DND-41 (cell line): ENCODE results near the gene CD34.
A peak's percentile ranks its signal among the peaks of the same experiment; 100 is the strongest.

Experiments used
- ATAC-seq: fragments of 200-7000 bp; cut with Tn5 transposase; 3 replicates; pipeline ENCODE4 v1.9.1; 2021; ENCODE audit warnings: low read depth; ENCODE audit not compliant: insufficient read depth
- DNase-seq: peaks from one replicate; pipeline ENCODE4 v3.0.0-alpha.2; 2020
- H2AFZ ChIP-seq: 2 replicates; pipeline ENCODE4 v1.6.0; 2012; ENCODE audit warnings: low read depth, low read length
- H3K27ac ChIP-seq: 2 replicates; pipeline ENCODE4 v1.5.1; 2012; ENCODE audit warnings: low read length, inconsistent platforms
- H3K27me3 ChIP-seq: fragments of 200-600 bp; sonication (generic); 2 replicates; pipeline ENCODE4 v1.6.0; 2012; ENCODE audit warnings: low read length, mild to moderate bottlenecking, inconsistent platforms; ENCODE audit not compliant: insufficient read depth, poor library complexity
- H3K36me3 ChIP-seq: 2 replicates; pipeline ENCODE4 v1.5.1; 2012; ENCODE audit warnings: low read length, inconsistent platforms; ENCODE audit not compliant: insufficient read depth
- H3K4me1 ChIP-seq: 2 replicates; pipeline ENCODE4 v1.5.1; 2012; ENCODE audit warnings: mild to moderate bottlenecking, low read length; ENCODE audit not compliant: insufficient read depth
- H3K4me2 ChIP-seq: 2 replicates; pipeline ENCODE4 v1.6.0; 2012; ENCODE audit warnings: mild to moderate bottlenecking, moderate library complexity, low read length, inconsistent platforms; ENCODE audit not compliant: insufficient read depth
- H3K4me3 ChIP-seq, 2 experiments: fragments of 200-600 bp in 1 of 2; shearing (Covaris generic) in 1 of 2; 2 replicates each; pipeline ENCODE4 v1.5.1; 2012 to 2016; ENCODE audit warnings: inconsistent platforms in 2 of 2, low read length in 2 of 2, mild to moderate bottlenecking in 2 of 2, low read depth in 1 of 2, moderate library complexity in 1 of 2
- H3K79me2 ChIP-seq: 2 replicates; pipeline ENCODE4 v1.6.0; 2012; ENCODE audit warnings: low read length, inconsistent platforms; ENCODE audit not compliant: insufficient read depth
- H3K9ac ChIP-seq: 2 replicates; pipeline ENCODE4 v1.6.0; 2012; ENCODE audit warnings: low read depth, mild to moderate bottlenecking, inconsistent platforms, low read length, moderate library complexity
- H3K9me3 ChIP-seq: 2 replicates; pipeline ENCODE4 v1.5.1; 2012; ENCODE audit warnings: low read length, moderate library complexity, mild to moderate bottlenecking, inconsistent platforms; ENCODE audit not compliant: insufficient read depth, severe bottlenecking
- H4K20me1 ChIP-seq: 2 replicates; pipeline ENCODE4 v1.6.0; 2012; ENCODE audit warnings: low read length; ENCODE audit not compliant: insufficient read depth
- EZH2 ChIP-seq: IDR thresholded peaks from 3 replicates; pipeline ENCODE4 v1.6.1; 2012; ENCODE audit warnings: borderline replicate concordance, low read depth, mild to moderate bottlenecking, moderate library complexity, low read length, inconsistent platforms; ENCODE audit not compliant: severe bottlenecking
- TF ChIP-seq, protein P1 (sequence below): IDR thresholded peaks from 2 replicates; pipeline ENCODE4 v1.5.1; 2012; ENCODE audit warnings: borderline replicate concordance, low read length, moderate library complexity, mild to moderate bottlenecking; ENCODE audit not compliant: poor library complexity, severe bottlenecking; ENCODE audit errors: extremely low read depth

The CD34 gene

DNA sequence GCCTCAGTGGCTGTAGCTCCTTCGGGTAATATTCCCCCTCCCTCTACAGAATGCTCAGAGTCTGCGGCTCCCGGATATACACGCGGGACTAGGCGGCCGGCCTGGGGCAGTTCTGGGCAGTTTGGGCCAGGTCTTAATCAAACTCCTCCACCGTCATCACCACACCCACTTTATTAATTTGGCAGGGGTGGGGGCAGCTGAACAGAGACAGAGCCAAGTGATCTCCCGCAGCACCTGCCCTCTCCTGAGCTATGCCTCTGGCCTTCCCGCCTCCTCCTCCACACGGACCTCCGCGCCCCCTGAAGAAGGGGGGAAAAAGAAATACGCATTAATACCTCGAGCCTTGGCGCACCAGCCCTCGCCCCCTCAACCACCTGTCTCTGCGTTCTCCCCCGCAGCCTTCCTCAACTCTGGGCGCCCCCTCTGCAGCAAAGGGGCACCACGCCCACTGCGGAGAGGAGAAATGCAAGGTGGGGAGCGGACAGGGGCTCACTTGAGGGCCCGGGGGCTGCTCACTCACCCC is 42.6 kb downstream of the CD34 start:
- Histone ChIP-seq H3K27me3 (no peaks in the 10 kb centered on the region), H3K27ac (peak overlapping the region; percentile 96), H3K36me3 (peaks cover 45% of the 10 kb centered on the region), H3K4me2 (peak overlapping the region; percentile 72), H2AFZ (peak overlapping the region; percentile 56), H3K9ac (peak overlapping the region; percentile 92), H3K4me1 (peaks cover 90% of the 10 kb centered on the region), H3K79me2 (peaks cover 70% of the 10 kb centered on the region), H4K20me1 (peaks cover 14% of the 10 kb centered on the region), H3K4me3 (peak overlapping the region; percentile 63 to 85; a peak in 3 of 4 replicates), H3K9me3 (no peaks in the 10 kb centered on the region)
- peak; percentile 54 for DNase-seq
- TF ChIP-seq, protein P1, sequence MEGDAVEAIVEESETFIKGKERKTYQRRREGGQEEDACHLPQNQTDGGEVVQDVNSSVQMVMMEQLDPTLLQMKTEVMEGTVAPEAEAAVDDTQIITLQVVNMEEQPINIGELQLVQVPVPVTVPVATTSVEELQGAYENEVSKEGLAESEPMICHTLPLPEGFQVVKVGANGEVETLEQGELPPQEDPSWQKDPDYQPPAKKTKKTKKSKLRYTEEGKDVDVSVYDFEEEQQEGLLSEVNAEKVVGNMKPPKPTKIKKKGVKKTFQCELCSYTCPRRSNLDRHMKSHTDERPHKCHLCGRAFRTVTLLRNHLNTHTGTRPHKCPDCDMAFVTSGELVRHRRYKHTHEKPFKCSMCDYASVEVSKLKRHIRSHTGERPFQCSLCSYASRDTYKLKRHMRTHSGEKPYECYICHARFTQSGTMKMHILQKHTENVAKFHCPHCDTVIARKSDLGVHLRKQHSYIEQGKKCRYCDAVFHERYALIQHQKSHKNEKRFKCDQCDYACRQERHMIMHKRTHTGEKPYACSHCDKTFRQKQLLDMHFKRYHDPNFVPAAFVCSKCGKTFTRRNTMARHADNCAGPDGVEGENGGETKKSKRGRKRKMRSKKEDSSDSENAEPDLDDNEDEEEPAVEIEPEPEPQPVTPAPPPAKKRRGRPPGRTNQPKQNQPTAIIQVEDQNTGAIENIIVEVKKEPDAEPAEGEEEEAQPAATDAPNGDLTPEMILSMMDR = no peak
- no peak for TF ChIP-seq EZH2
- peak; percentile 27 for ATAC-seq

DNA sequence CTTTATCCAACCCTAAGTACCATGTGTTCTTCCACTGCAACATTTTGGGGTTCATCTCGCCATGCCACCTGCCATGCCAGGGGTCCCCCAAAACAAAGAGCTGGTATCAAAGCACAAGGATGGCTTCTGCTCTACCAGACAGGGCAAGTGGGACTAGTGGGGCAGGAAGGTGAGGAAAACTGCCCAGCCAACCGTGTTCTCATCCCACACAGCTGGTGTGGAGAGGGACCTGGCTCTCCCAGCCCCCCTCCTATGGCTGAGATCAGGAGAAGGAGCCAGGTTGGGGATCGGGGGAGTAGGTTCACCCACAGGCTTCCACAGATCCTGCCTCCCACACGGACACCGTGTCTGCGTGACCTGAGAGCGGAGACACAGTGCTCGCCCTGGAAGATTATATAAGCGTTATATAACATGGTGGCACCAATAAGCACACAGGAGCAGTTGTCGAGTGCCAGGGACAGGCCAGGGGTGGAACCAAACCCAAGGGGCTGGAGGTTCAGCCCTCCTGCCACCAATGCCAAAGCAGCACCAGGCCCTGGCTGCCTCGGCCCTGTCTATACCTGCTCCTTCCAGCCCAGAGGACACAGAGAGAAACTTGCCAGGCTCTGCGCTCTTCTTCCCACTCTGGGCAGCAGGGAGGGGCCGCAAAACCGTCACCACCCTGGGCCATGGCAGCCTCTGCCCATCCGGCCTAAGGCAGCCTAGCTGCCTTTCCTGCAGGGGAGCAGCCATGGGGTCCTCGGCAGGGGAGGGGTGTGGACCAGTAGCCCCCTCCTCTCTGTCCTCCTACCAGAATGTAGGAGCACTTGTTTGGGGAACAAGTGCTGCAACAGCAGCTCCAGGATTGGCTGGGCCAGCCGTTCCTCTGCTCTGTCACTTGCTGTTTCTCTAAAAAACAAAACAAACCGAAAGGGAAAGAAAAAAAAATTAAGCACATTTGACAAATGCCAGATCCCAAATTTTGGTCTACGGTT is 43.5 kb downstream of the CD34 start:
- no peaks in the 10 kb centered on the region for H3K9me3 ChIP-seq
- H3K4me2 ChIP-seq = peak overlapping the region; percentile 72
- H3K27ac ChIP-seq = peak overlapping the region; percentile 96
- DNase-seq (peak; percentile 40), ATAC-seq (0 out of 3 replicates have a peak, but pooled peaks have one; percentile 10)
- H4K20me1 ChIP-seq = peaks cover 14% of the 10 kb centered on the region
- H3K79me2 ChIP-seq = peaks cover 78% of the 10 kb centered on the region
- H3K4me1 ChIP-seq = peaks cover 90% of the 10 kb centered on the region
- H3K36me3 ChIP-seq = peaks cover 52% of the 10 kb centered on the region
- H3K27me3 ChIP-seq = no peaks in the 10 kb centered on the region
- H3K4me3 ChIP-seq = peak overlapping the region; percentile 63 to 85; a peak in 3 of 4 replicates
- peak overlapping the region; percentile 92 for H3K9ac ChIP-seq
- TF ChIP-seq EZH2 = no peak
- TF ChIP-seq, protein P1 = no peak
- H2AFZ ChIP-seq = no peak overlapping the region

DNA sequence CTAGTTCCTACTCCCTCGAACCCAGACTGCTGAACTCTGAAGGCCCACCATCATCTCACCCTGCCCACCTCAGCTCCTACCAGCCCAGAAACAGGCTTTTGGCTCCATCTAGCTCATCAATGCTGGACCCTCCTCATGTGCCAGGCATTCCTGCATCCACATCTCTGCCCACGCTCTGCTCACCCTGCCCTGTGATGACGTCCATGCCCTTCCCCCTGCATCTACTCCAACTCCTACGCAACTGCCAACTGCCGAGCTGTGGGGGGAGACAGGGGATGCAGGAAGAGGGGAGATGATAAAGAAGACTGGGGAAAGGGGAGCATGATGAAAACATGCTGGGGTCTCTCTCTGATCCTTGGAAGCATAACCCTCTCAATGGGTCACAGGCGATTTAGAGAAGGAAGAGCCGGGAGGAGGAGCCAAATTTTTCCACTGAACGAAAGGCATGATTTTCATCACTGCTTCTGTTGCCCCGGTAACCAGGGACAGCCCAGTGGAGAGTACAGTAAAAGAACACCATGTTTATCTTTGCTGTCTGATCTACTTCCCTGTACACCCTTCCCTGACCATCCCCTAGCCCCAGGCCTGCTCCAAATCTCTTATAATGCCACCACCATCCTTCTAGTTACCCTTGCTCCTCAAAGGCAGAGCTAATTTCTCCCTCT is 44.3 kb downstream of the CD34 start:
- Histone ChIP-seq H3K27me3 (no peaks in the 10 kb centered on the region), H3K9ac (peak overlapping the region; percentile 92), H4K20me1 (peaks cover 14% of the 10 kb centered on the region), H3K4me2 (peak overlapping the region; percentile 72), H2AFZ (no peak overlapping the region), H3K4me1 (peaks cover 90% of the 10 kb centered on the region), H3K27ac (peak overlapping the region; percentile 96), H3K36me3 (peaks cover 52% of the 10 kb centered on the region), H3K4me3 (peak overlapping the region; percentile 63 to 85; a peak in 3 of 4 replicates), H3K9me3 (no peaks in the 10 kb centered on the region), H3K79me2 (peaks cover 78% of the 10 kb centered on the region)
- DNase-seq (no peak), ATAC-seq (no peak)
- TF ChIP-seq EZH2 = no peak
- TF ChIP-seq, protein P1 = no peak
